Measurements from ENCODE around the gene SPTBN4.

DNA sequence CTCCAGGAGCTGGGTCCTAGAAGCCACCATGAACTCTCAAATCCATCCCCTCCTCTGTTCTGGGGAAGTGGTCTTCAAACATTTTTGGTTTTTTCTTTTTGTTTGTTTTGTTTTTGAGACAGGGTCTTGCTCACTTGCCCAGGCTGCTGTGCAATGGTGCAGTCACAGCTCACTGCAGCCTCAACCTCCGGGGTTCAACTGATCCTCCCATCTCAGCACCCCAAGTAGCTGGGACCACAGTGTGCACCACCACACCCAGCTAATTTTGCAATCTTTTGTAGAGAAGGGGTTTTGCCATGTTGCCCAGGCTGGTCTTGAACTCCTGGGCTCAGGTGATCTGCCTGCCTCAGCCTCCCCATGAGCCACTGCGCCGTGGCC, 8.2 kb upstream of the SPTBN4 start:
- TF ChIP-seq POLR2AphosphoS5 (IDR thresholded peaks at IDR 0.05) (no peak), CTCF (IDR thresholded peaks at IDR 0.05) (no peak), POLR2A (IDR thresholded peaks at IDR 0.05) (no peak)
